Activated naive CD4-positive, alpha-beta T cell treated with anti-CD3 and anti-CD28 coated beads, Interleukin-2, amount 50 U/mL, for 16 hours (primary cell): Measurements from ENCODE around the gene SAMD11.
"Not testable (repeated sequence)": the region's sequence is repeated elsewhere in the genome, so short reads cannot be mapped to it uniquely, and the experiment has no call there.

Experiments
- DNase-seq: peaks from one replicate; pipeline ENCODE4 v3.0.0-alpha.2; 2020

Gene SAMD11

DNA sequence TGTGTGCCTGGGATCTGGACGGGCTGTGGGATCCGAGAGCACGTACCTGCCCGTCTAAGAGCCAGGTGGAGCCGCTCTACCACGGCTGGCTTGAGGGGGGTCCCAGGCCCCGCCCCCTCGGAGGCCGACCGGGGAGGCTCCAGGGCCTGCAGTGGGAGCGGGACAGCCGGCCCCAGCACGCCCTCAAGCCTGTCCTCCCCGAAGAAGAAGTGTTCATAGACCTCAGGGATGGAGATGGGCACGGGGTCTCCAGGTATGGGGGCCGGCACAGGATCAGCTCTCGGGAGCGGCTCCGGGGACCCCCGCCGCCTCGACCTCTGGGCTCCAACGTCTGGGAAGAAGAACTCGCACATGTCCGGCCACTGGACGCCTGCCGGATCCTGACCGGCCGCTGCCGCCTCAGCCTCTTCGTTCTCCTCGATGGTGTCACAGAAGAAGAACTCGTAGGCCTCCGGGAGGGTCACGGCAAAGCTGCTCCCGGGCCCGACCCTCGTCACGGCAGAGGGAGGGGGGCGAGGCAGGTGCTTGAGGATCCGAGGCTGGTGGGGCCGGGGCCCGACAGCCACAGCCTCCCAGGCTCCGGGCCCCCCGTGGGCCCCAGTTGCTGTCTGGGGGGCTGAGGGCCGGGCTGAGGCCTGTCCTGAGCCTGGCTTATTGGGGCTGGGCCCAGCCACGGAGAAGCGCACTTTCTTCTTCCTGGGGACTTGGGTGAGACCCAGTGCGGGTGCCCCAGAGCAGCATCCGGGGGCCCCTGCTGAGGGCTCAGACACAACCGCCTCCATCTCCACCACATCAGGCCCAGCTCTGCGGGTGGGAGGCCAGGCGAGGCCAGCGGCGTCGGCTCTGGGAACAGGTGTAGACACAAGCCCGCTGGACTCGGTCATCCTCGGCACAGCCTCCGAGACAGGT, 55.4 kb downstream of the SAMD11 start:
- no peak for DNase-seq

DNA sequence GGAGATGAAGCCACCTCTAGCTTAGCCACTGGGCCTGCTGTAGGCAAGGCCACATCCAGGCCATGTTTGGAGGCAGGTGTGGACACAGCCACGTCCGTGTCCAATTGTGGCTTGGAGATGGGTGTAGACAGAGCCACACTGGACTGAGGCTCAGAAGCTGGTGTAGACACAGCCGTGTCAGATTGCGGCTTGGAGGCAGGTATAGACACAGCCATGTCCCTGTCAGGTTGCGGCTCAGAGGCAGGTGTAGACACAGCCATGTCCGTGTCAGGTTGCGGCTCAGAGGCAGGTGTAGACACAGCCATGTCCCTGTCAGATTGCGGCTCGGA, 56.0 kb downstream of the SAMD11 start:
- DNase-seq = no peak

- DNase-seq = no peak
These were observed 56.4 kb downstream of the SAMD11 start for GRCh38 chr1:980137-980571.

DNA sequence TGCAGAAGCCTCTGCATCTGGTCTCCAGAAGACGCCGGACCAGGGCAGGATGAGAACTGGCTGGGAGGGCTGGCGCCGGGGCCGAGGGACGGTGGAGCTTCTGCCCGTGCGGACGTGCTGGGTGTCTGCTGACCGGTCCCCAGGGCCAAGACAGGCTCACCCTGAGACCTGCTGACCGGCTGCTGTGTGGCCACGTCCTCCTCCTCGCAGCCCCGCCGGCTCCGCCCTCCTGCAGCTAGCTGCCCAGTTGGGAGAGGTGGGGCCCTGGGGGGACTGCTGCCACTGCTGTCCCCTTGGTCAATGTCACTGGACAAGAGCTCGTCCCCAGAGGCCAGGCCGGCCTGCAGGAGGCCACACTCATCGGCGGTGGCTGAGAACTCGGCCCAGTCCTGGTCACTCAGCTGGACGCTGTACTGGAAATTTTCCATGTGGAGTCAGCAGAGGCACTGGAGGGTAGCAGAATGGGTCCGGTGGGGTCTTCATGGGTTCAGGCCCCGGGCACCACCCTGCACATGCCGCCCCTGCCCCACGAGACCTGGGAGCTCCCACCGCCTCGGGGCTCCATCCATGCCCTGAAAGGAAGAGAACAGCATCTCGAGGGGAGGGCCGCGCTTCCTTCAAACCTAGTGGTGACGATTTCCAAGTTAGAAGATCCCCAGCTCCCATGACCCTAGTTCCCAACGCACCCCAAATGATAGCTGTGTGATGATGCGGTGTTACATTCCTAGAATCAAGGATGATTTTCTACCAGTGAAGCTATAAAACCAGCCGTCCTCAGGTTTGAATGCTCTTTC, 57.1 kb downstream of the SAMD11 start:
- no peak for DNase-seq

DNA sequence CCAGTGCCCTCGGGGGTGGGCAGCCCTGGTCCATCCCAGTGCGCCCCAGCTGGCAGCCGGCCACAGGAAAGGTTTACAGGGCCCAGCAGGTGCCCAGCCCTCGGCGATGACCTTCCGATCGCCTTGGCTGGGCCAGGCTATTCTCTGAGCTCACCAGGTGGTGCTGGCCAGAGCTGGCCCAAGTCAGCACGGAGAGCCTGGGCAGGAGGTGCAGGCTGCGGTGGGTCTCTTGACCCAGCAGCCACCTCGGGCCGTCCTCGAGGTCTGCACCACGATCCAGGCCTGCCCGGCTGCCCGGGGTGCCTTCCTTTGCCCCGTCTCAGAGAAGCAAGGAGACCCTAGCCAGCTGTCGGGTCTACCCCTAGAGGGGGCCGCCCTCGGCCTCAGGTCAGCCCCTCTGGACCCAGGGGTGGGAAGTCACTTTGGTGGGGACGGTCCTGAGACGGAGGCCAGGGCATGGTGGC, 57.8 kb downstream of the SAMD11 start:
- no peak for DNase-seq

- DNase-seq = no peak
These were observed 58.3 kb downstream of the SAMD11 start, which contains the start of gene PERM1 for GRCh38 chr1:981955-982558. Gene PERM1 (minus strand): TSS chr1:982093. CDS start chr1:981029, 1,064 bp downstream.

DNA sequence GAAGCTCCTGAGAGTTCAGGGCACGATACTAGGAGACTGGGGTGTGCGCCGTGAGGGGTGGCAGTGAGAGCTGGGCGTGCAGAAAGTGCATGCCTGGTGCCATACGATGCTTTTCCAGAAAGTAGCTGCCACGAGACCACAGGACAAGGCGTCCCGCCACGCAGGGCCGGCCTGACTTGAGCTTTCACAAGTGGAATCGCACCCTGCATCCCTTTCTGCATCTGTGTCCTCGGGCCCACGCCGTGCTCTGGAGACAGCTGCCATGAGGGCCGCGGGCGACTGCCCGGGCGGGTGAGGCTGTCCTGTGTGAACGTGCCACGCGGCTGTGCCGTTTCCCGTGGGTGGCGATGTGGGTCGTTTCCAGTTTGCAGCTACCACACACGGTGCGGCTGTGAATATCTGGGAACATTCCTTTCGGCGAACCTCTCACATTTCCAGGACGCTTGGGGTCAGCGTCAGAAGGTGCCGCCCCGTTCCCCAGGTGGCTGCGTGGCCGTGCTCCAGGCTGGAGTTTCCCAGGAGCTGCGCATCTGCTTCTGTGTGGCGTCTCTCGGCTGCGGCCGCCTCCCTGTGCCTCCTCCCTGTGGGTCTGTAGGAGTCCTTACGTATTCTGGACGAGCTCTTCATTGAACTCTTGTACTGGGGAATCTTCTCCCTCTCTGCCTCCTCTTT, 59.2 kb downstream of the SAMD11 start:
- DNase-seq = no peak

DNA sequence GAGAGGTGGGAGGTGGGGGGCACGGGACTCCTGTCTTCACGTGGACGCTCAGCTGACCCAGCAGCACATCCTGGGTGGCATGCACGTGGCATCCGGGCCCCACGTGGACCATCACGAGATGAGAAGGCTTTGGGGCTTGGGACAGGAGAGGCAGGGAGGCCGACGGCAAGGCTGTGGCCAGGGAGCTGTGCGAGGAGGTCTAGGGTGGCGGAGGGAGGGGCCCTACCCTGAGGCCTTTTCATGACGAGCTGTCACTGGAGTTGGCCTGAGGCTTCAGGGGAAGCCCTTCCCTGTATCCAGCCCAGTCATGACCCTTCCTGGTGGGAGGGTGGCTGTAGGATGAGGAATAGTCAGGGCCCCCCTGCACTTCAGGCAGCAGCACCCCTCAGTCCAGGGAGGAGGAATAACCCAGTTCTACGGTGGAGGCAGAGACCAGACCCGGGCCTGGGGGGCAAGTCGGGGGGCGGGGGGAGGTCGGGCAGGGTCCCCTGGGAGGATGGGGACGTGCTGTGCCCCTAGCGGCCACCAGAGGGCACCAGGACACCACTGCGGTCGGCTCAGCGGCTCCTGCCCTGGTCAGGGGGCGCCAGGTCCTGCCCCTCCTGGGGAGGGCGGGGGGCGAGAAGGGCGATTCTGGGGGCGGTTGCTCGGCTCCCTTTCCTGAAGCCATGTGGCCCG, 60.2 kb downstream of the SAMD11 start:
- peak; percentile 65 for DNase-seq

GRCh38 chr1:984476-984814, 60.7 kb downstream of the SAMD11 start:
- no peak for DNase-seq

GRCh38 chr1:985126-985525, 61.4 kb downstream of the SAMD11 start:
- DNase-seq = no peak

DNA sequence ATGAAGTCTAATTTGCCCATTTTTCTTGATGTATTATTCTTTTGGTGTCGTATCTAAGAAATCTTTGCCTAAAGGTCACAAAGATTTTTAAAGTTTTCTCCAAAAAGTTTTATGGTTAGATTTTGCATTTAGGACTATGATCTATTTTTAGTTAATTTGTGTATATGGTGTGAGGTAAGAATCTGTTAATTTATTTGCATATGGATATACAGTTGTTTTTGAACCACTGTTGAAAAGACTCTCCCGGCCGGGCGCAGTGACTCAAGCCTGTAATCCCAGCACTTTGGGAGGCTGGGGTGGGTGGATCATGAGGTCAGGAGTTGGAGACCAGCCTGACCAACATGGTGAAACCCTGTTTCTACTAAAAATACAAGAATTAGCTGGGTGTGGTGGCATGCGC, 64.3 kb downstream of the SAMD11 start:
- DNase-seq = not testable (repeated sequence)

DNA sequence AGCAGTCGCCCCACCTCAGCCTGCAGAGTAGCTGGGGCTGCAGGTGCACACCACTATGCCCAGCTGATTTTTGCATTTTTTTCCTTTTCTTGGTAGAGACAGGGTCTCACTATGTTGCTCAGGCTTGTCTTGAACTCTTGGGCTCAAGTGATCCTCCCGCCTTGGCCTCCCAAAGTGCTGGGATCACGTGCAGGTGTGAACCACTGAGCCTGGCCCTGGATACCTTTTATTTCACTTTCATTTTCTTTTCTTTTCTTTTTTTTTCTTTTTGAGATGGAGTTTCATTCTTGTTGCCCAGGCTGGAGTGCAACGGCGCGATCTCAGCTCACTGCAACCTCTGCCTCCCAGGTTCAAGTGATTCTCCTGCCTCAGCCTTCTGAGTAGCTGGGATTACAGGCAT, 67.6 kb downstream of the SAMD11 start:
- not testable (repeated sequence) for DNase-seq

DNA sequence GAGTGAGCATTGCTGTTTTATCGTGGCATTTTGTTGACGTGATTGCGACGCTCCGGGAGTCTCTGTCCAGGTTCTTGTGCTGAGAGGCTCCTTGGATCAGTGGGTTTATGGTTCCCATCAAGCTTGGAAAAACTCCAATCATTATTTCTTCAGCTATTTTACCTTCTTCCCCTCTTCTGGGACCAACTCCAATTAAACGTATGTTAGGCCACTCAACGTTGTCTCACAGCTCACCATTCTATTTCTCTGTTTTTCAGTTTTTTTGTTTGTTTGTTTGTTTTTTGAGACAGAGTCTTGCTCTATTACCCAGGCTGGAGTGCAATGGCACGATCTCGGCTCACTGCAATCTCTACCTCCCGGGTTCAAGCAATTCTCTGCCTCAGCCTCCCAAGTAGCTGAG, 68.2 kb downstream of the SAMD11 start:
- DNase-seq = no peak

- no peak for DNase-seq
These were observed 68.6 kb downstream of the SAMD11 start for GRCh38 chr1:992362-992761.

- no peak for DNase-seq
These were observed 69.8 kb downstream of the SAMD11 start for GRCh38 chr1:993379-993995.
